ENCODE measurements around the gene RNPEPL1.

RNPEPL1 gene

GRCh38 chr2:240576436-240577205 lies 8.3 kb downstream of the RNPEPL1 start:
- DNase-seq (ENCODE audit: low spot score) = no peak

DNA sequence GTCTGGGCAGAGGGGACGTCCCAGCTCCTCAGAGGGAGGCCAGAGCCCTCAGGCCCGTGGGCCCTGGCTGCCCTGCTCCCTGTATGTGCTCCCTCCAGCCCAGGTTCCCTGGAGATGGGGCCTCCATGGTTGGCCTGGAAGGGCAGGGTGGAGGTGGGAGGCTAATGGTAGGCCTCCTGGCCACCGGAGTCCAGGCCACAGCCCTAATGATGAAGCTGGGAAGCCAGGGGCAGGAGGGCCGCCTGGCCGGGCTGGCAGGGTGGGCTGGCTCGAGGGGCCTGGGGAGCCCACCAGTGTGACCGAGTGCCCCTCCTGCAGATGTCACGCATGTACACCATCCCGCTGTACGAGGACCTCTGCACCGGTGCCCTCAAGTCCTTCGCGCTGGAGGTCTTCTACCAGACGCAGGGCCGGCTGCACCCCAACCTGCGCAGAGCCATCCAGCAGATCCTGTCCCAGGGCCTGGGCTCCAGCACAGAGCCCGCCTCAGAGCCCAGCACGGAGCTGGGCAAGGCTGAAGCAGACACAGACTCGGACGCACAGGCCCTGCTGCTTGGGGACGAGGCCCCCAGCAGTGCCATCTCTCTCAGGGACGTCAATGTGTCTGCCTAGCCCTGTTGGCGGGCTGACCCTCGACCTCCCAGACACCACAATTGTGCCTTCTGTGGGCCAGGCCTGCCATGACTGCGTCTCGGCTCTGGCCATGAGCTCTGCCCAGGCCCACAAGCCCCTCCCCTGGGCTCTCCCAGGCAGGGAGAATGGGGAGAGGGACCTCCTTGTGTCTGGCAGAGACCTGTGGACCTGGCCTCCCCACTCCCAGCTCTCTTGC lies 9.2 kb downstream of the RNPEPL1 start:
- DNase-seq (ENCODE audit: low spot score) = no peak

- DNase-seq (ENCODE audit: low spot score) = no peak
These were observed 9.8 kb downstream of the RNPEPL1 start for GRCh38 chr2:240578110-240578450.

DNA sequence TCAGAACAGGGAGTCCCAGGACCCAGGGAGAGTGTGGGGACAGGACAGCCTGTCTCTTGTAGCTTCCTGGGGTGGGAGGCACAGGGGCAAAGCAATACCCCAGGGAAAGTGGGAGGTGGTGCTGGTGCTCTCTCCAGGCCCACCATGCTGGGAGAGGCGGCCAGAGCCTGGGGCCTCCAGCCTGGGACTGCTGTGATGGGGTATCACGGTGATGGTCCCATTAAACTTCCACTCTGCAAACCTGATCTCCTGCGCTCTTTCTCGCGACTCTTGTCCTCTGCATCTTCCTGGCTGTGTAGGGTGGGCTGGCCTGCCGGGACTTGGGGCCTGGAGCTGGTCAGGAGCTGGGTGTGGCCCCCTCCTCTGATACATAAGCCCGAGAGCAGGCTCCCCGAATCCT lies 10.2 kb downstream of the RNPEPL1 start:
- no peak for DNase-seq (ENCODE audit: low spot score)

DNA sequence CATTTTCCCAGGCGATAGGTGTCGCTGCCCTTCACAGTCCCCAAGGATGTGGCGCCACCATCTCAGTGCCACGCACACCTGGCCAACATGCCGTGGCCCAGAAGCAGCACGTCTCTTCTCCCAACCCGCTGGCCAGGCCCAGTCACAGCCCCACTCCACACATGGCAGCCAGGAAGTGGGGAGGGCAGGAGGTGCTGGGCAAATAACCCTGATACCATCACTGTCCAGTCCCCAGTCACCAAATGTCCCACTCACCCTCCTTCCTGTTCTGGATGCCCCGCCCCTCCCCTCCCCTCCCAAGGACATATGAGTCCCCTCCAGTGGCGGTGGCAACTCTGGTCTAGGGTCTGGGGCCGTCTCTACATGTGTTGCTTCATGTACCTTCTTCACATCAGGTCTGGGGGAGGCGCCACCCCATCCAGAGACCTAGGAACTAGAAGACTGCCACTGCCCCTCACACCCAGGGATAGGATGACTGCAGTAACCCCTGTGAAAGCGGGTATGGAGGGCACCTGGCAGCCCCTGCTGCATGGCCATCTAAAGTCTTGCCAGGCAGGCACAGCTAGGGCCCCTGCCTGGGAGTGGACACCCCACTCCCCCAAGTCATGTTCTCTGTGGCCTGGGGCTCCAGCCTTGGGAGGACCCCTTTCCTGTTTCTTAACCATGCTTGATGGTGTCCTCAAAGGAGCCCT lies 10.9 kb downstream of the RNPEPL1 start:
- DNase-seq (ENCODE audit: low spot score) = no peak

GRCh38 chr2:240579771-240580614 lies 11.7 kb downstream of the RNPEPL1 start:
- peak; percentile 84 for DNase-seq (ENCODE audit: low spot score)

GRCh38 chr2:240581811-240582210 lies 13.5 kb downstream of the RNPEPL1 start:
- no peak for DNase-seq (ENCODE audit: low spot score)

GRCh38 chr2:240582781-240583180 lies 14.5 kb downstream of the RNPEPL1 start:
- peak; percentile 26 for DNase-seq (ENCODE audit: low spot score)

- no peak for DNase-seq (ENCODE audit: low spot score)
These were observed 15.5 kb downstream of the RNPEPL1 start for GRCh38 chr2:240583774-240584173.

DNA sequence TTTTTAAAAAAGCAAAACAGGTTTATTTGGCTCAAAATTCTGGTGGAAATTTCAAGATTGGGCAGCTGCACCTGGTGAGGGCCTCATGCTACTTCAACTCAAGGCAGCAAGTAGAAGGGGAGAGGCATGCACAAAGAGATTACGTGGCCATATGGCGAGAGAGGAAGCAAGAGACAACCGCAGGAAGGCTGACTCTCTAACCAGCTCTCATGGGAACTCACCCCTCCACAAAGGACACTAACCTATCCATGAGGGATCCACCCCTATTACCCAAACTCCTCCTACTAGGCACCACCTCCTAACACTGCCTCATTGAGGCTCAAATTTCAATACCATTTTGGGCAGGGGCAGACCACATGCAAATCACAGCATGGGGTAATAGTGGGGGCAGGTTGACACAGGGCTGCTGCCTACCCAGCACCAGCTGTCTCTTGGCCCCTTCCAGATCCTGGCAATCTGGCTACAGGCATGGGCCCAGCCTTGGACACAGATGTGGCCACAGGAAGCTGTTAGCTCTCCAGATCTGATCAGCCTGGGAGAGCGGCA lies 16.3 kb downstream of the RNPEPL1 start:
- no peak for DNase-seq (ENCODE audit: low spot score)

DNA sequence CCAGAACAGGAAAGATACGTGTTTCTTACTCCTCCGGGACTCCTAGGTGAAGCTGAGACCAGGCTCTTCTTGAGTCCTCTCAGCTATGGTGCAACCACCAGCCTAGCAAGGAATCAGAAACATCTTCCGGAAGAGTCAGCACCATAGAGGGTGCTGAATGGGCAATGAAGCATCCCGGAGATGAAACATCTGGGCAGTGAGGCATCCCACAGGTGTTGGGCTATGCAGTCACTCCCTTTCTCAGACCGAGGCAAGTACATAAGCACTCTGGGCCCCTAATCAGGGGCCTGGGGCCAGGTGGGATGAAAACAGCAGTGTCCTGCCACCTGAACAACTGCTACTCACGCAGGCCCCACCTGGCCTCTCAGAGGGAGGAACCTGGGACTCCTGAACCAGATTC lies 16.8 kb downstream of the RNPEPL1 start:
- peak; percentile 65 for DNase-seq (ENCODE audit: low spot score)

DNA sequence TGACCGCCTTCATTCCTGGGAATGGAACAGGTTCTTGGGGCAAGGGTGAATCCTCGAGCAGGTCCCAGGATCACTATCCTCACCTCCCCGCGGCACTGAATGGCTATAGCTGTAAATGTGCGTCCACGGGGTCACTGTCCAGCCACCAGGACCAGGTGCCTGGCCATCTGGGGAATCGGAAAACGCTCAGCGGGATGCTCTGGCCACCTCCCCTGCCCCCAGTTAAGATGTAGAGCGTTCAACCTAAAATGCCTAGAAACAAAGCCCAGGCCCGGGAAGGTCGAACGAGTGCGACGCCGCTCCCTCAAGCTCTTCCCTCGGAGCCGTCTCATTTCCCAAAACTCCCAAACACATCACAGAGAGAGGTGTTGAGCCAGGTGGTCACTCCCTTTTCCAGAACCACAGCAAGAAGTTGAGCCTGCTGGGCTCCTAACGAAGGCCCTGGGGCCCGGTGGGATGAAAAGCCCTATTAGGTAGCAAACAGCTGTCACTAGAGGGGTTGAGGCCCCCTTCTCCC lies 17.5 kb downstream of the RNPEPL1 start:
- DNase-seq (ENCODE audit: low spot score) = no peak

GRCh38 chr2:240586198-240586918 lies 18.1 kb downstream of the RNPEPL1 start, which contains the start of gene CAPN10:
Gene CAPN10 (plus strand): TSS chr2:240586734. CDS start chr2:240586912, 178 bp downstream.
- peak; percentile 95 for DNase-seq (ENCODE audit: low spot score)

GRCh38 chr2:240586919-240587800 lies 18.9 kb downstream of the RNPEPL1 start:
- DNase-seq (ENCODE audit: low spot score) = peak; percentile 48

DNA sequence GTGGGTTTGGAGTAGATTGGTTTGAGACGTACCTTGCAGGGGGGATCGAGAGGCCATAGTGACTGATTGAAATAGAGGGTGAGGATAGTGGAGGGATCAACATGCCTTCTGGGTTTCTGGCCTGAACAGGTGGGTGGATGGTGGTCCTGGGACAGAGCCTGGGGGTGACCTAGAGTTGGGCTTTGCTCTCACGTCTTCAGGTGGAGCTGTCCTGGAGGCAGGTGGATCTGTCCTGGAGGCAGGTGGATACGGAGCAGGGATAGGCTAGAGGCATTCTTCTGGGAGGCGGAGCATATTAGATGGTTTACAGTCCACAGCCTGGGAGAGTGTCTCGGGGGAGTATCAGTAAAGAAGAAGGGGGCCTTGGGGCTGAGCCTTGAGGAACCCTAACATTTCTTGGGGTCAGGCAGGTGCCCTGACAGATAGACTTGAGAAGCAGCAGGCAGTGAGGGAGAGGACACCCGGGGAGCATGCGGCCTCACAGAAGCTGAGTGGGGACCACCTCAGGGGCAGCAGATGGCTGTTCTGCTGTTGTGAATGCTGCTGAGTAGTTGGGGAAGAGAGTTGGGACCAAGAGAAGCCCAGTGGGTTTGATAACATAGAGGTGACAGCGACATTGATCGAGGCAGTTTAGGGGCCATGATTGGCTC lies 19.8 kb downstream of the RNPEPL1 start:
- DNase-seq (ENCODE audit: low spot score) = no peak

GRCh38 chr2:240588669-240589068 lies 20.4 kb downstream of the RNPEPL1 start:
- DNase-seq (ENCODE audit: low spot score) = no peak

DNA sequence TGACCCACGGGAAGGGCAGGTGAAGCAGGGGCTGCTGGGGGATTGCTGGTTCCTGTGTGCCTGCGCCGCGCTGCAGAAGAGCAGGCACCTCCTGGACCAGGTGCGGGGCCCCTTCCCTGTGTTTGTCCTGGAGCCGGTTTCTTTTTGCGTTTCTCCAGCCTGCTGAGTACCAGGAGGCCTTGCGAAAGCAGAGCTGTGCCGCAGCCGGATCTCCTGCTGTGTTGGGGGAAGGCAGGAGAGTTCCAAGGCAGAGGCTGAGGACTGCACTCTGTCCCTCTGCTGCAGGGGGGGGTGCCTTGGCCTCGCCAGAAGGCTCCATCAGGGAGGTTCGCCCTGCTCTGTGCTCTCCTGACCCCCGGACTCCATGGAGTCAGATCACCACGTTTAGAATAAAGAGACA lies 21.1 kb downstream of the RNPEPL1 start:
- DNase-seq (ENCODE audit: low spot score) = no peak

GRCh38 chr2:240589850-240590525 lies 21.7 kb downstream of the RNPEPL1 start:
- DNase-seq (ENCODE audit: low spot score) = peak; percentile 87
